DMS 273 (cell line): ENCODE results near the gene BICRA.
A peak's percentile ranks its signal among the peaks of the same experiment; 100 is the strongest.
"Not testable (repeated sequence)": the region's sequence is repeated elsewhere in the genome, so short reads cannot be mapped to it uniquely, and the experiment has no call there.

Experiments
- DNase-seq: peaks from one replicate; lab custom pipeline; 2025; ENCODE audit not compliant: unreplicated experiment; lab: John Stamatoyannopoulos, UW

Gene BICRA

GRCh38 chr19:47740866-47741519, 132.1 kb downstream of the BICRA start:
- no peak for DNase-seq

DNA sequence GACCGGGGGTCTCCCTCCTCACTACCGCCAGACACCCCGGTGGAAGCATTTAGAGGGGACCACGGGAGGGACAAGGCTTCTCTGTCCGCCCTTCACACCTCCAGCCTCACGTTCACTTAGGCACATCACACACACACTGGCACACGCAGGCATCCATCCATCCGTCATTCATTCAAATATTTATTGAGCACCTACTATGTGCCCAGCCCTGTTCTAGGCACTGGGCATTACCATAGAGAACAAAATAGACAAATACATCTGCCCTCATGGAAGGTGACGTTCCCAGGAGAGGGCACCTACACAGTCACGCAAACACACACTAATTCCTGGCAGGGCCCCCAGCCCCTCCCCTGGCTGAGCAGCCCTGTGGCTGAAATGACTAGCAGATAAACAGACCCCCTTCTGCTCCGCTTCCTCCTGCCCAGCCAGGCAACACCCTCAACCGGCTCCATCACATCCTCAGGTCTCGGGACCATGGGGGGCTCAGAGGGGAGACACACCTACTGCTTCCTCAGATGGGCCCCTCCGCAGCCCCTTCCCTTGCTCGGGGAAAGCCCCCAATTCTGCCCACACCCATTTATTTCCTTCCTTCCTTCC, 132.7 kb downstream of the BICRA start:
- DNase-seq: no peak

GRCh38 chr19:47742634-47743033, 133.7 kb downstream of the BICRA start:
- no peak for DNase-seq

DNA sequence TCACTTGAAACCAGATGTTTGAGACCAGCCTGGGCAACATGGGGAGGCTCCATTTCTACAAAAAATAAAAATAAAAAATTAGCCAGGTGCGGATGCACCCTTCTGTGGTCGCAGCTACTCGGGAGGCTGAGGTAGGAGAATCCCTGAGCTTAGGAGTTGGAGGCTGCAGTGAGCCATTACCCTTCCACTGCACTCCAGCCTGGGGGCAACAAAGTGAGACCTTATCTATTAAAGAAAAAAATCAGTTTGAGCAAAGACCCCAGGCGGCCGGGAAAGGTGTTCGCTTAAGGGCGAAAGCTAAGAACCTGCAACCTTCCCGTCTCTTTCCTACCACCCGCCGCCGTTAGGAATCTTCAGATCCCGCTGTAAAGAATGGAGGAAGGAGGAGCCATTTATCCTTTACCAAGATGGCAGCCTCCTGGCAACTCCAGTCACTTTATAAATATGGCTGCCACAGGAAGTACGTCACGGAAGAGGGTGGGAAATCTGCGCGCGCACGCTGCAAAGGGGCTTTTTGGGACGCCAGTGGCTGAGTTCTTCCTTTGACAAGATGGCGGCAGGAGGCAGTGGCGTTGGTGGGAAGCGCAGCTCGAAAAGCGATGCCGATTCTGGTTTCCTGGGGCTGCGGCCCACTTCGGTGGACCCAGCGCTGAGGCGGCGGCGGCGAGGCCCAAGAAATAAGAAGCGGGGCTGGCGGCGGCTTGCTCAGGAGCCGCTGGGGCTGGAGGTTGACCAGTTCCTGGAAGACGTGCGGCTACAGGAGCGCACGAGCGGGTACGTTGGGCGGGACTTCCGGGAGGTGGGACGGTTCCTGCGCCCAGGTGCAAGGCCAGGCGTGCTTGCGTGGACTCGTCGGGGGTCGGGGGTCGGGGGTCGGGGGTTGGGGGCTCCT, 136.3 kb downstream of the BICRA start, which contains the start of gene NOP53:
Gene NOP53, plus strand, starts transcription at position 537 of the 892 bp plus-strand sequence. Its CDS starts 14 bp downstream, at position 551.
- peak; percentile 98 for DNase-seq

DNA sequence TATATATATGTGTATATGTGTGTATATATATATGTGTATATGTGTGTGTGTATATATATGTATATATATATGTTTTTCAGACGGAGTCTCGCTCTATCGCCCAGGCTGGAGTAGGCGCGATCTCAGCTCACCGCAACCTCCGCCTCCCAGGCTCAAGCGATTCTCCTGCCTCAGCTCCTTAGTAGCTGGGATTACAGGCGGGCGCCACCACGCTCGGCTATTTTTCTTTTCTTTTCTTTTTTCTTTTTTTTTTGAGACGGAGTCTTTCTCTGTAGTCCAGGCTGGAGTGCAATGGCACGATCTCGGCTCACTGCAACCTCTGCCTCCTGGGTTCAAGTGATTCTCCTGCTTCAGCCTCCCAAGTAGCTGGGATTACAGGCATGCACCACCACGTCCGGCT, 137.2 kb downstream of the BICRA start:
- DNase-seq: not testable (repeated sequence)

- no peak for DNase-seq
These were observed 140.4 kb downstream of the BICRA start for GRCh38 chr19:47749326-47749725.

- DNase-seq: no peak
These were observed 141.8 kb downstream of the BICRA start for GRCh38 chr19:47750752-47751151.

DNA sequence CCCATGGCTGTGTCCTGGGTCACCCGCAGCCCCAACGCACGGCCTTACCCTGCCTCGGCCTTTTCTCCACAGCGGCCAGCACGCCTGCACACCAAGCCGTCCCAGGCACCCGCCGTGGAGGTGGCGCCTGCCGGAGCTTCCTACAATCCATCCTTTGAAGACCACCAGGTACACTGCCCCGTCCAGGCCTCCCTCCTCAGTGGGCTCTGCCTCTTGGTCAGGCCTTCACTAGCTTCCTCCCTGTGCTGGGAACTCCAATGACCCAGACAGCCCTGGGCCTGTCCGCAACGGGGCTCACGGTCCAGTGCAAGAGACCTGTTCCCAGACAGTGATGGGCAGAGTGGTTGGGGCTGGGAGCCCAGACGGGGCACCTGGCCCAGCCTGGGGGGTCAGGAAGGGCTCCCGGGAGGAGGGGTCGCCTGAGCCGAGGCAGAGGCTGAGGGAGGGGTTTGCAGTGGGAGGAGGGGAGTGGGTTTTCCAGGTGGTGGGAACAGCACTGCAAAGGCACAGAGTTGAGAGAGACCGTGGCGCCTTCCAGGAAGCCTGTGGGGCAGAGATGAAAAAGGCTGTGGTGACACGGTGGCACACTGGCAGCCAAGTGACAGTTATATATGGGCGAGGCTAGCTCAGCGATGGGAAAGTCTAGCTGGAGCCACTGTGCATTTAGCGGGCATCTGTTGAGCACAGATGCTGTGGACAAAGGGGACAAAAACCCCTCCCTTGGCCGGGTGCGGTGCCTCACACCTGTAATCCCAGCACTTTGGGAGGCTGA, 143.7 kb downstream of the BICRA start:
- DNase-seq: no peak
